ENCODE results near the gene MYRIP. TPM values are rescaled to one million over a fixed set of nuclear protein-coding genes. Genes with fewer than 3 reads are reported as not detected.

MYRIP gene
- polyA plus RNA-seq, 3 donors = not detected

DNA sequence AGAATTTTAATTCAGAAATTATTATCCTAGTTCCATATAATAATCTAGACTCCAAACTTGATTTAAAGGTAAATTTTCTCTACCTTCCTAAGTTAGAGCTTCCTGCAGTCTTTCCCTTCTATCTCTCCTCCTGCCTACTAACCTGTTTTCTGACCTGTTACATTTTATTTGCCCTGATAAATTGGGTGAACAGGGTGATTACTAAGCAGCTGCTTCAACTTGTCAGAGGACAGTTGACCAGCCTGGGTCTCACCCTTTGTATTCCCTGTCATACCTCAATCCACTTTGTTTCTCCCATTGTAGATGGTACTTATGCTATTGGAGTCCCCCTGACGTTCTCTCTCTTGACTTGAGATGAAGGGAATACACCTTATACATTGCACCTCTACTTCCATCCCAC, 28.4 kb upstream of the MYRIP start:
- DNase-seq = no peak
- Histone ChIP-seq H3K36me3 (replicated peaks in 1 of 2; ENCODE audit: control insufficient read depth in 1 of 2, insufficient read depth in 2 of 2, low read length in 2 of 2) (no peaks in the 10 kb centered on the region), H3K4me3 (replicated peaks in 1 of 3; ENCODE audit: low read depth in 2 of 3, low read length in 3 of 3) (no peak overlapping the region), H2AFZ (ENCODE audit: insufficient read depth, low read depth, low read length, poor library complexity, severe bottlenecking) (no peak overlapping the region), H3K79me2 (ENCODE audit: insufficient read depth, low read length) (no peaks in the 10 kb centered on the region), H4K20me1 (ENCODE audit: insufficient read depth, low read length) (no peaks in the 10 kb centered on the region), H3K27me3 (ENCODE audit: control insufficient read depth in 2 of 2, insufficient read depth in 2 of 2, low read length in 2 of 2) (no peaks in the 10 kb centered on the region), H3K4me1 (ENCODE audit: control insufficient read depth in 1 of 2, insufficient read depth in 2 of 2, low read length in 2 of 2) (no peaks in the 10 kb centered on the region), H3K9me3 (replicated peaks in 1 of 2; ENCODE audit: control insufficient read depth in 1 of 2, insufficient read depth in 1 of 2, low read length in 2 of 2) (no peaks in the 10 kb centered on the region), H3K9ac (ENCODE audit: insufficient read depth, low read length, poor library complexity, severe bottlenecking) (no peak overlapping the region), H3K27ac (ENCODE audit: low read depth in 1 of 2, low read length in 2 of 2) (no peak overlapping the region), H3K4me2 (replicated peaks; ENCODE audit: extremely low read depth, low read length, poor library complexity, severe bottlenecking) (no peak overlapping the region)
- TF ChIP-seq, protein P1, sequence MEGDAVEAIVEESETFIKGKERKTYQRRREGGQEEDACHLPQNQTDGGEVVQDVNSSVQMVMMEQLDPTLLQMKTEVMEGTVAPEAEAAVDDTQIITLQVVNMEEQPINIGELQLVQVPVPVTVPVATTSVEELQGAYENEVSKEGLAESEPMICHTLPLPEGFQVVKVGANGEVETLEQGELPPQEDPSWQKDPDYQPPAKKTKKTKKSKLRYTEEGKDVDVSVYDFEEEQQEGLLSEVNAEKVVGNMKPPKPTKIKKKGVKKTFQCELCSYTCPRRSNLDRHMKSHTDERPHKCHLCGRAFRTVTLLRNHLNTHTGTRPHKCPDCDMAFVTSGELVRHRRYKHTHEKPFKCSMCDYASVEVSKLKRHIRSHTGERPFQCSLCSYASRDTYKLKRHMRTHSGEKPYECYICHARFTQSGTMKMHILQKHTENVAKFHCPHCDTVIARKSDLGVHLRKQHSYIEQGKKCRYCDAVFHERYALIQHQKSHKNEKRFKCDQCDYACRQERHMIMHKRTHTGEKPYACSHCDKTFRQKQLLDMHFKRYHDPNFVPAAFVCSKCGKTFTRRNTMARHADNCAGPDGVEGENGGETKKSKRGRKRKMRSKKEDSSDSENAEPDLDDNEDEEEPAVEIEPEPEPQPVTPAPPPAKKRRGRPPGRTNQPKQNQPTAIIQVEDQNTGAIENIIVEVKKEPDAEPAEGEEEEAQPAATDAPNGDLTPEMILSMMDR (IDR thresholded peaks at IDR 0.05) = no peak
- intact Hi-C loops (cut with micrococcal nuclease) = no loop called here
- Mint-ChIP-seq H3K27me3 (ENCODE audit: low read depth in 3 of 3) (peaks cover 0 to 3% (median 3%) of the 10 kb centered on the region in 3 donors), H3K4me1 (no peaks in the 10 kb centered on the region), H3K9me3 (peaks cover 0 to 11% (median 9%) of the 10 kb centered on the region in 7 donors), H3K27ac (peak overlapping the region in 1 of 7 donors; percentile 35), H3K4me3 (no peak overlapping the region), H3K36me3 (no peaks in the 10 kb centered on the region)
- WGBS (ENCODE audit: insufficient coverage) = no CpG with 5 or more reads among the region's 1 CpG

DNA sequence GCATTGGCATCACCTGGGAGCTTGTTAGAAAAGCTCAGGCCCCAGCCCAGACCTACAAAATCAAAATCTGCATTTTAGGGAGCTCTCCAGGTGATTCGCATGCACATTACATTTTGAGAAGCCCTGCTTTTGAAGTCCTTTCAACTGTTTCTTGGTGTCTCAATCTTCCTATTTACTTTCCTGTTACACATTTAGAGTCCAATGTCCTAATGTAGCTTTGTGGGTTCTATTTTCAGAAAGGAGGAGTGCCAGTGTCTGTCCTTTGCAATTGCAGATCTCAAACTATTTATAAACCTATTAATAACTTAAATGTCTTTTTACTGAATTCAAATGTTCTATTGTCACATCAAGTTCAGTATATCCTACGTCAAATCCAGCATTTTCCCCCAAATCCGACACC, 27.8 kb upstream of the MYRIP start:
- H3K4me1 ChIP-seq (ENCODE audit: control insufficient read depth in 1 of 2, insufficient read depth in 2 of 2, low read length in 2 of 2) = no peaks in the 10 kb centered on the region
- H3K79me2 ChIP-seq (ENCODE audit: insufficient read depth, low read length) = no peaks in the 10 kb centered on the region
- no peak overlapping the region for H2AFZ ChIP-seq (ENCODE audit: insufficient read depth, low read depth, low read length, poor library complexity, severe bottlenecking)
- DNase-seq = no peak
- TF ChIP-seq, protein P1 (IDR thresholded peaks at IDR 0.05) = no peak
- Mint-ChIP-seq H3K36me3 (no peaks in the 10 kb centered on the region), H3K4me1 (no peaks in the 10 kb centered on the region), H3K27ac (no peak overlapping the region), H3K27me3 (ENCODE audit: low read depth in 3 of 3) (peaks cover 0 to 3% (median 3%) of the 10 kb centered on the region in 3 donors), H3K9me3 (peaks cover 0 to 11% (median 9%) of the 10 kb centered on the region in 7 donors), H3K4me3 (no peak overlapping the region)
- H3K27ac ChIP-seq (ENCODE audit: low read depth in 1 of 2, low read length in 2 of 2) = no peak overlapping the region
- H3K27me3 ChIP-seq (ENCODE audit: control insufficient read depth in 2 of 2, insufficient read depth in 2 of 2, low read length in 2 of 2) = no peaks in the 10 kb centered on the region
- H3K9ac ChIP-seq (ENCODE audit: insufficient read depth, low read length, poor library complexity, severe bottlenecking) = no peak overlapping the region
- no peaks in the 10 kb centered on the region for H3K9me3 ChIP-seq (replicated peaks in 1 of 2; ENCODE audit: control insufficient read depth in 1 of 2, insufficient read depth in 1 of 2, low read length in 2 of 2)
- 68% methylated on average over 2 of the region's 3 CpGs for WGBS (ENCODE audit: insufficient coverage)
- H3K36me3 ChIP-seq (replicated peaks in 1 of 2; ENCODE audit: control insufficient read depth in 1 of 2, insufficient read depth in 2 of 2, low read length in 2 of 2) = no peaks in the 10 kb centered on the region
- no peaks in the 10 kb centered on the region for H4K20me1 ChIP-seq (ENCODE audit: insufficient read depth, low read length)
- no peak overlapping the region for H3K4me2 ChIP-seq (replicated peaks; ENCODE audit: extremely low read depth, low read length, poor library complexity, severe bottlenecking)
- intact Hi-C loops (cut with micrococcal nuclease) = no loop called here
- no peak overlapping the region for H3K4me3 ChIP-seq (replicated peaks in 1 of 3; ENCODE audit: low read depth in 2 of 3, low read length in 3 of 3)
